Esophagus muscularis mucosa (tissue), 4 donors: ENCODE results near the gene KDM6B. TPM values are rescaled to one million over a fixed set of nuclear protein-coding genes. Genes with fewer than 3 reads are reported as not detected.

ENCODE experiments used
- DNase-seq: peaks from one replicate; pipeline ENCODE4 v3.0.0-alpha.2; 2017; ENCODE audit errors: extremely low spot score
- H3K27ac ChIP-seq, 4 donors: fragments of 200-600 bp; sonication (generic); replicated peaks in 1 of 4; 1 replicate in 3 of 4; 2 replicates in 1 of 4; pipeline ENCODE4 v1.5.1; 2016 to 2019; ENCODE audit warnings: mild to moderate bottlenecking in 1 of 4
- H3K27me3 ChIP-seq, 4 donors: fragments of 200-600 bp; sonication (generic); one replicate each; pipeline versions ENCODE4 v1.5.1 to v1.6.0; 2016 to 2019
- H3K36me3 ChIP-seq, 4 donors: fragments of 200-600 bp; sonication (generic); one replicate each; pipeline ENCODE4 v1.5.1; 2016 to 2019
- H3K4me1 ChIP-seq, 4 donors: fragments of 200-600 bp; sonication (generic); one replicate each; pipeline ENCODE4 v1.5.1; 2016 to 2019
- H3K4me3 ChIP-seq, 4 donors: fragments of 200-600 bp; sonication (generic); 1 replicate in 2 of 4; 2 replicates in 2 of 4; pipeline ENCODE4 v1.5.1; 2016 to 2019; ENCODE audit warnings: mild to moderate bottlenecking in 4 of 4, moderate library complexity in 1 of 4
- H3K9me3 ChIP-seq, 4 donors: fragments of 200-600 bp; sonication (generic); 1 replicate in 3 of 4; 2 replicates in 1 of 4; pipeline ENCODE4 v1.5.1; 2016 to 2019
- EP300 ChIP-seq: sonication (generic); formaldehyde crosslinking; IDR thresholded peaks from one replicate; pipeline ENCODE4 v1.6.1; 2017; ENCODE audit warnings: antibody characterized with exemption
- POLR2A ChIP-seq: fragments of 450-650 bp; IDR thresholded peaks from one replicate; pipeline ENCODE4 v1.6.1; 2017; ENCODE audit warnings: antibody characterized with exemption, moderate library complexity, mild to moderate bottlenecking, low read depth
- POLR2AphosphoS5 ChIP-seq, 2 donors: sonication (generic); formaldehyde crosslinking; IDR thresholded peaks; one replicate each; pipeline ENCODE4 v1.6.1; 2017; ENCODE audit warnings: antibody characterized with exemption in 2 of 2
- WGBS: methylation state at CpG from one replicate; pipeline ENCODE4 v1.1.5; 2018; 5-methylcytosine and 5-hydroxymethylcytosine counted together
- intact Hi-C: fragments of 100-400 bp; cut with DNase I; formaldehyde crosslinking; loops from one replicate; pipeline ENCODE4 v1.15.1; 2023
- total RNA-seq, 4 donors: library from RNA; depleted of rRNA; stranded (reverse); fragments of >200 nt; gene quantifications; one replicate each; pipeline versions ENCODE4 v1.1.0 to v1.2.1, GENCODE V29; 2016
- TF ChIP-seq, protein P1 (sequence below), 3 experiments: fragments of 200-600 bp in 2 of 3; fragments of 450-650 bp in 1 of 3; sonication (generic) in 2 of 3; IDR thresholded peaks; one replicate each; pipeline ENCODE4 v1.5.1; 2017 to 2019; ENCODE audit warnings: antibody characterized with exemption in 3 of 3, mild to moderate bottlenecking in 2 of 3, moderate library complexity in 1 of 3

The KDM6B gene
- total RNA-seq, 4 donors from 2014 or later: 10.8 to 101 (median 15.1) TPM

DNA sequence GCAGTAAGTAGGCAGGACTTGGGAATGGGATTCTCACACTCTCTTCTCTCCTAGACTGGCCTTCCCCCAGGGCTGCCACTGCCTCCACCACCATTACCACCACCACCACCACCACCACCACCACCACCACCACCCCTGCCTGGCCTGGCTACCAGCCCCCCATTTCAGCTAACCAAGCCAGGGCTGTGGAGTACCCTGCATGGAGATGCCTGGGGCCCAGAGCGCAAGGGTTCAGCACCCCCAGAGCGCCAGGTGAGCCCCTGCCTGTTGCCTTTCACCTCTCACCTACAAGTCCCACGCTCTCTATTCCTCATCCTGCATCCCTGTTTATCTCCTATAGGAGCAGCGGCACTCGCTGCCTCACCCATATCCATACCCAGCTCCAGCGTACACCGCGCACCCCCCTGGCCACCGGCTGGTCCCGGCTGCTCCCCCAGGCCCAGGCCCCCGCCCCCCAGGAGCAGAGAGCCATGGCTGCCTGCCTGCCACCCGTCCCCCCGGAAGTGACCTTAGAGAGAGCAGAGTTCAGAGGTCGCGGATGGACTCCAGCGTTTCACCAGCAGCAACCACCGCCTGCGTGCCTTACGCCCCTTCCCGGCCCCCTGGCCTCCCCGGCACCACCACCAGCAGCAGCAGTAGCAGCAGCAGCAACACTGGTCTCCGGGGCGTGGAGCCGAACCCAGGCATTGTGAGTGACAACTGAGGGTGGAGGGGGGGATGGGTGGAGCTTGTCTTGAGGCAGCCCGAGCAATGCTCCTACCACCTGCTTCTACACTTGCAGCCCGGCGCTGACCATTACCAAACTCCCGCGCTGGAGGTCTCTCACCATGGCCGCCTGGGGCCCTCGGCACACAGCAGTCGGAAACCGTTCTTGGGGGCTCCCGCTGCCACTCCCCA lies 13.0 kb downstream of the KDM6B start:
- Histone ChIP-seq H3K4me1 (peaks cover 18 to 61% (median 48%) of the 10 kb centered on the region in 4 donors), H3K36me3 (peaks cover 55 to 66% (median 62%) of the 10 kb centered on the region in 4 donors), H3K4me3 (no peak overlapping the region), H3K27ac (peak overlapping the region in 1 of 4 donors; percentile 98), H3K27me3 (no peaks in the 10 kb centered on the region), H3K9me3 (no peaks in the 10 kb centered on the region)
- TF ChIP-seq POLR2AphosphoS5 (IDR thresholded peaks at IDR 0.05) (no peak), POLR2A (no peak), EP300 (no peak)
- TF ChIP-seq, protein P1, sequence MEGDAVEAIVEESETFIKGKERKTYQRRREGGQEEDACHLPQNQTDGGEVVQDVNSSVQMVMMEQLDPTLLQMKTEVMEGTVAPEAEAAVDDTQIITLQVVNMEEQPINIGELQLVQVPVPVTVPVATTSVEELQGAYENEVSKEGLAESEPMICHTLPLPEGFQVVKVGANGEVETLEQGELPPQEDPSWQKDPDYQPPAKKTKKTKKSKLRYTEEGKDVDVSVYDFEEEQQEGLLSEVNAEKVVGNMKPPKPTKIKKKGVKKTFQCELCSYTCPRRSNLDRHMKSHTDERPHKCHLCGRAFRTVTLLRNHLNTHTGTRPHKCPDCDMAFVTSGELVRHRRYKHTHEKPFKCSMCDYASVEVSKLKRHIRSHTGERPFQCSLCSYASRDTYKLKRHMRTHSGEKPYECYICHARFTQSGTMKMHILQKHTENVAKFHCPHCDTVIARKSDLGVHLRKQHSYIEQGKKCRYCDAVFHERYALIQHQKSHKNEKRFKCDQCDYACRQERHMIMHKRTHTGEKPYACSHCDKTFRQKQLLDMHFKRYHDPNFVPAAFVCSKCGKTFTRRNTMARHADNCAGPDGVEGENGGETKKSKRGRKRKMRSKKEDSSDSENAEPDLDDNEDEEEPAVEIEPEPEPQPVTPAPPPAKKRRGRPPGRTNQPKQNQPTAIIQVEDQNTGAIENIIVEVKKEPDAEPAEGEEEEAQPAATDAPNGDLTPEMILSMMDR (IDR thresholded peaks at IDR 0.05): no peak
- intact Hi-C loops: no loop called here
- WGBS: 84% methylated on average over 21 of the region's 34 CpGs
- no peak for DNase-seq

DNA sequence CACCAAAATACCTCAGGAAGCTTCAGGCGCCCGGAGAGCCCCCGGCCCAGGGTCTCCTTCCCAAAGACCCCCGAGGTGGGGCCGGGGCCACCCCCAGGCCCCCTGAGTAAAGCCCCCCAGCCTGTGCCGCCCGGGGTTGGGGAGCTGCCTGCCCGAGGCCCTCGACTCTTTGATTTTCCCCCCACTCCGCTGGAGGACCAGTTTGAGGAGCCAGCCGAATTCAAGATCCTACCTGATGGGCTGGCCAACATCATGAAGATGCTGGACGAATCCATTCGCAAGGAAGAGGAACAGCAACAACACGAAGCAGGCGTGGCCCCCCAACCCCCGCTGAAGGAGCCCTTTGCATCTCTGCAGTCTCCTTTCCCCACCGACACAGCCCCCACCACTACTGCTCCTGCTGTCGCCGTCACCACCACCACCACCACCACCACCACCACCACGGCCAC lies 14.1 kb downstream of the KDM6B start:
- Histone ChIP-seq H3K27me3 (no peaks in the 10 kb centered on the region), H3K36me3 (peaks cover 62 to 77% (median 72%) of the 10 kb centered on the region in 4 donors), H3K4me1 (peaks cover 29 to 60% (median 46%) of the 10 kb centered on the region in 4 donors), H3K9me3 (no peaks in the 10 kb centered on the region), H3K27ac (no peak overlapping the region), H3K4me3 (no peak overlapping the region)
- 86% methylated on average over 15 of the region's 20 CpGs for WGBS
- TF ChIP-seq POLR2A (no peak), POLR2AphosphoS5 (IDR thresholded peaks at IDR 0.05) (no peak)
- DNase-seq: no peak
- intact Hi-C loops: no loop called here

DNA sequence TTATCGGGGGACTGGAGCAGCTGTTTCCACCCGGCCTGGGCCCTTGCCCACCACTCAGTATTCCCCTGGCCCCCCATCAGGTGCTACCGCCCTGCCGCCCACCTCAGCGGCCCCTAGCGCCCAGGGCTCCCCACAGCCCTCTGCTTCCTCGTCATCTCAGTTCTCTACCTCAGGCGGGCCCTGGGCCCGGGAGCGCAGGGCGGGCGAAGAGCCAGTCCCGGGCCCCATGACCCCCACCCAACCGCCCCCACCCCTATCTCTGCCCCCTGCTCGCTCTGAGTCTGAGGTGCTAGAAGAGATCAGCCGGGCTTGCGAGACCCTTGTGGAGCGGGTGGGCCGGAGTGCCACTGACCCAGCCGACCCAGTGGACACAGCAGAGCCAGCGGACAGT lies 14.7 kb downstream of the KDM6B start:
- TF ChIP-seq POLR2AphosphoS5 (IDR thresholded peaks at IDR 0.05) (no peak), POLR2A (no peak)
- TF ChIP-seq, protein P1 (IDR thresholded peaks at IDR 0.05): no peak
- peaks cover 29 to 54% (median 42%) of the 10 kb centered on the region in 4 donors for H3K4me1 ChIP-seq
- DNase-seq: no peak
- 89% methylated on average over 16 of the region's 21 CpGs for WGBS
- no peak overlapping the region for H3K4me3 ChIP-seq
- intact Hi-C loops: no loop called here
- H3K27me3 ChIP-seq: no peaks in the 10 kb centered on the region
- no peaks in the 10 kb centered on the region for H3K9me3 ChIP-seq
- no peak overlapping the region for H3K27ac ChIP-seq
- H3K36me3 ChIP-seq: peaks cover 66 to 83% (median 78%) of the 10 kb centered on the region in 4 donors

DNA sequence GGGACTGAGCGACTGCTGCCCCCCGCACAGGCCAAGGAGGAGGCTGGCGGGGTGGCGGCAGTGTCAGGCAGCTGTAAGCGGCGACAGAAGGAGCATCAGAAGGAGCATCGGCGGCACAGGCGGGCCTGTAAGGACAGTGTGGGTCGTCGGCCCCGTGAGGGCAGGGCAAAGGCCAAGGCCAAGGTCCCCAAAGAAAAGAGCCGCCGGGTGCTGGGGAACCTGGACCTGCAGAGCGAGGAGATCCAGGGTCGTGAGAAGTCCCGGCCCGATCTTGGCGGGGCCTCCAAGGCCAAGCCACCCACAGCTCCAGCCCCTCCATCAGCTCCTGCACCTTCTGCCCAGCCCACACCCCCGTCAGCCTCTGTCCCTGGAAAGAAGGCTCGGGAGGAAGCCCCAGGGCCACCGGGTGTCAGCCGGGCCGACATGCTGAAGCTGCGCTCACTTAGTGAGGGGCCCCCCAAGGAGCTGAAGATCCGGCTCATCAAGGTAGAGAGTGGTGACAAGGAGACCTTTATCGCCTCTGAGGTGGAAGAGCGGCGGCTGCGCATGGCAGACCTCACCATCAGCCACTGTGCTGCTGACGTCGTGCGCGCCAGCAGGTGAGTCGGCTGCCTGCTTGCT lies 15.2 kb downstream of the KDM6B start:
- no peak for DNase-seq
- peaks cover 29 to 49% (median 37%) of the 10 kb centered on the region in 4 donors for H3K4me1 ChIP-seq
- H3K27ac ChIP-seq: no peak overlapping the region
- intact Hi-C loops: no loop called here
- TF ChIP-seq EP300: no peak
- TF ChIP-seq, protein P1 (IDR thresholded peaks at IDR 0.05): no peak
- no peak for TF ChIP-seq POLR2AphosphoS5 (IDR thresholded peaks at IDR 0.05)
- no peak for TF ChIP-seq POLR2A
- WGBS: 85% methylated on average over 30 of the region's 35 CpGs
- no peaks in the 10 kb centered on the region for H3K9me3 ChIP-seq
- no peaks in the 10 kb centered on the region for H3K27me3 ChIP-seq
- H3K4me3 ChIP-seq: no peak overlapping the region
- peaks cover 68 to 87% (median 79%) of the 10 kb centered on the region in 4 donors for H3K36me3 ChIP-seq
